SK-N-SH (cell line): ENCODE measurements around the gene FADS2.
"Not testable (repeated sequence)": the region's sequence is repeated elsewhere in the genome, so short reads cannot be mapped to it uniquely, and the experiment has no call there.

Source experiments
- CHD2 ChIP-seq: fragments of 150-350 bp; IDR thresholded peaks from 2 replicates; pipeline ENCODE4 v1.6.1; 2018; ENCODE audit warnings: low read length; ENCODE audit not compliant: partially characterized antibody
- CTCF ChIP-seq: fragments of 200-600 bp; sonication (generic); IDR thresholded peaks from 2 replicates; pipeline ENCODE4 v1.6.1; 2017; ENCODE audit warnings: antibody characterized with exemption, mild to moderate bottlenecking, moderate library complexity
- ELF1 ChIP-seq: IDR thresholded peaks from 2 replicates; pipeline ENCODE4 v1.4.0; 2012
- EP300 ChIP-seq, 2 experiments: IDR thresholded peaks; 2 replicates each; pipeline versions ENCODE4 v1.4.0 to v1.6.1; 2012; ENCODE audit warnings: borderline replicate concordance in 1 of 2, low read depth in 1 of 2, low read length in 1 of 2
- EZH2phosphoT487 ChIP-seq: fragments of 200-600 bp; sonication (generic); IDR thresholded peaks from 2 replicates; pipeline ENCODE4 v1.6.1; 2017; ENCODE audit warnings: low read depth, mixed run types, mild to moderate bottlenecking, antibody characterized with exemption, moderate library complexity, borderline replicate concordance
- MEF2A ChIP-seq: IDR thresholded peaks from 2 replicates; pipeline ENCODE4 v1.4.0; 2012; ENCODE audit warnings: low read depth, borderline replicate concordance
- POLR2AphosphoS5 ChIP-seq: IDR thresholded peaks from 2 replicates; pipeline ENCODE4 v1.6.1; 2012; ENCODE audit warnings: low read depth, low read length
- SMC3 ChIP-seq: IDR thresholded peaks from 2 replicates; pipeline ENCODE4 v1.6.1; 2012; ENCODE audit warnings: low read depth, low read length, improper control_type of control experiment

DNA sequence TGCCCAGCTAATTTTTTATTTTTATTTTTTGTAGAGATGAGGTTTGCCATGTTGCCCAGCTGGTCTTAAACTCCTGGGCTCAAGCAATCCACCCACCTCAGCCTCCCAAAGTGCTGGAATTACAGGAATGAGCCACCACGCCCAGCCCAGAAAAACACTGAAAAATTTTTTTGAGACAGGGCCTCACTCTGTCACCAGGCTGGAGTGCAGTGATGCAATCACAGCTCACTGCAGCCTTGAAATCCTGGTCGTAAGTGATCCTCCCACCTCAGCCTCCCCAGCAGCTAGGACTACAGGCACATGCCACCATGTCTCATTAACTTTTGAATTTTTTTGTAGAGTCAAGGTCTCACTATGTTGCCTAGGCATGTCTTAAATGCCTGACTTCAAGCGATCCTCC, 54.2 kb downstream of the FADS2 start:
- not testable (repeated sequence) for TF ChIP-seq CHD2; EZH2phosphoT487; POLR2AphosphoS5; ELF1; CTCF; MEF2A; SMC3; EP300 (IDR thresholded peaks at IDR 0.05; ENCODE audit: borderline replicate concordance in 1 of 2, low read depth in 1 of 2, low read length in 1 of 2)
